Vagina (tissue), 2 donors: ENCODE data around the gene PRIM2. TPM values are rescaled to one million over a fixed set of nuclear protein-coding genes. Genes with fewer than 3 reads are reported as not detected.
"Not testable (repeated sequence)": the region's sequence is repeated elsewhere in the genome, so short reads cannot be mapped to it uniquely, and the experiment has no call there.

Source experiments
- DNase-seq, 2 donors: peaks; one replicate each; pipeline ENCODE4 v3.0.0-alpha.2; 2017; ENCODE audit errors: extremely low spot score in 2 of 2
- H3K27ac ChIP-seq: fragments of 200-600 bp; sonication (generic); one replicate; pipeline ENCODE4 v1.5.1; 2019
- H3K27me3 ChIP-seq: fragments of 200-600 bp; sonication (generic); one replicate; pipeline ENCODE4 v1.5.1; 2019
- H3K36me3 ChIP-seq, 2 donors: fragments of 200-600 bp; sonication (generic); one replicate each; pipeline ENCODE4 v1.5.1; 2017 to 2019
- H3K4me1 ChIP-seq: fragments of 200-600 bp; sonication (generic); one replicate; pipeline ENCODE4 v1.5.1; 2019
- H3K4me3 ChIP-seq, 2 donors: fragments of 200-600 bp; sonication (generic); 1 replicate in 1 of 2; 2 replicates in 1 of 2; pipeline ENCODE4 v1.5.1; 2016 to 2019
- H3K9me3 ChIP-seq: fragments of 200-600 bp; sonication (generic); one replicate; pipeline ENCODE4 v1.5.1; 2019
- CTCF ChIP-seq, 3 experiments: fragments of 450-650 bp in 2 of 3; fragments of 200-600 bp in 1 of 3; sonication (generic) in 1 of 3; IDR thresholded peaks; one replicate each; pipeline ENCODE4 v1.5.1; 2017 to 2019; ENCODE audit warnings: antibody characterized with exemption in 3 of 3, mild to moderate bottlenecking in 2 of 3, moderate library complexity in 2 of 3
- POLR2A ChIP-seq, 2 donors: fragments of 450-650 bp; IDR thresholded peaks; one replicate each; pipeline ENCODE4 v1.6.1; 2017; ENCODE audit warnings: antibody characterized with exemption in 2 of 2, mild to moderate bottlenecking in 2 of 2, moderate library complexity in 2 of 2
- POLR2AphosphoS5 ChIP-seq, 2 donors: sonication (generic); formaldehyde crosslinking; IDR thresholded peaks; one replicate each; pipeline ENCODE4 v1.9.0; 2017; ENCODE audit warnings: antibody characterized with exemption in 2 of 2, mild to moderate bottlenecking in 2 of 2, low read depth in 1 of 2; ENCODE audit not compliant: insufficient read depth in 1 of 2
- intact Hi-C: fragments of 100-400 bp; cut with DNase I; formaldehyde crosslinking; loops from one replicate; pipeline ENCODE4 v1.15.1; 2023
- total RNA-seq: library from RNA; depleted of rRNA; stranded (reverse); fragments of >200 nt; gene quantifications from one replicate; pipeline ENCODE4 v1.2.3, GENCODE V29; 2016

The PRIM2 gene
- total RNA-seq, 1 donor from 2014 or later = 6.9 TPM

- Histone ChIP-seq H3K9me3 (peaks cover 16% of the 10 kb centered on the region), H3K4me1 (no peaks in the 10 kb centered on the region), H3K4me3 (no peak overlapping the region), H3K27ac (no peak overlapping the region), H3K36me3 (peaks cover 3 to 42% of the 10 kb centered on the region in 2 donors), H3K27me3 (no peaks in the 10 kb centered on the region)
- no peak for DNase-seq
- TF ChIP-seq CTCF (IDR thresholded peaks at IDR 0.05) = no peak
- no peak for TF ChIP-seq POLR2AphosphoS5 (IDR thresholded peaks at IDR 0.05; ENCODE audit: insufficient read depth in 1 of 2, low read depth in 1 of 2)
- intact Hi-C loops = no loop called here
Observed at GRCh38 chr6:57328074-57328473, 10.6 kb downstream of the PRIM2 start.

GRCh38 chr6:57329933-57330332, 12.5 kb downstream of the PRIM2 start:
- no peaks in the 10 kb centered on the region for H3K4me1 ChIP-seq
- H3K27ac ChIP-seq = no peak overlapping the region
- H3K36me3 ChIP-seq = peaks cover 3 to 42% of the 10 kb centered on the region in 2 donors
- H3K9me3 ChIP-seq = peaks cover 16% of the 10 kb centered on the region
- no peak overlapping the region for H3K4me3 ChIP-seq
- H3K27me3 ChIP-seq = no peaks in the 10 kb centered on the region
- no peak for DNase-seq
- intact Hi-C loops = no loop called here
- TF ChIP-seq POLR2AphosphoS5 (IDR thresholded peaks at IDR 0.05; ENCODE audit: insufficient read depth in 1 of 2, low read depth in 1 of 2) = no peak
- TF ChIP-seq POLR2A (IDR thresholded peaks at IDR 0.05) = no peak
- no peak for TF ChIP-seq CTCF (IDR thresholded peaks at IDR 0.05)

DNA sequence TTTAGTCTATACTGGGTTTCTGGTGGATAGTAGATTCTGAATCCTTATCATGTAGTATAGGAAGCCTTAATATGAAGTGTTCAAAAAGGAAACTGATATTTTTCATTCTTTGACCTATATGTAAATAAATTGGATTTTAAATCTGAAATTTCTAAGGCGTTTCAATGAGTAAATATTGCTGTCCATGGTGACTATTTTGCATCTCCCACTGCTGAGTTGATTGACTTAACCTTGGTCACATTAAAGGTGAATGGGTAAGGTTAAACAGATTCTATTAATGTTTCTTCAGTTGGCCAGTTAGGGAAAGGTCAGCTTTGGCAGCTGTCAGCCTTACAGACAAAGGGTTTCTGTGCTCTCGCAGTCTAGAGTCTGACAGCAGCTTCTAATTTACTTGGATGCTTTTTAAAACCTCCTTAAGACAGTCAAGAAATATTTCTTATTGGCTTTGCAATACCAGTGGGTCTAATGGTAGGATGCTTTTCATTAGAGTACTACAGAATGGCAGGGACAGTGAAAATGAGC, 24.8 kb downstream of the PRIM2 start:
- no peaks in the 10 kb centered on the region for H3K27me3 ChIP-seq
- TF ChIP-seq POLR2AphosphoS5 (IDR thresholded peaks at IDR 0.05; ENCODE audit: insufficient read depth in 1 of 2, low read depth in 1 of 2) = no peak
- TF ChIP-seq POLR2A (IDR thresholded peaks at IDR 0.05) = no peak
- no peak for TF ChIP-seq CTCF (IDR thresholded peaks at IDR 0.05)
- no peak overlapping the region for H3K27ac ChIP-seq
- no peak for DNase-seq
- no peak overlapping the region for H3K4me3 ChIP-seq
- H3K36me3 ChIP-seq = no peaks in the 10 kb centered on the region
- intact Hi-C loops = no loop called here
- H3K9me3 ChIP-seq = no peaks in the 10 kb centered on the region
- no peaks in the 10 kb centered on the region for H3K4me1 ChIP-seq

GRCh38 chr6:57343342-57343741, 25.9 kb downstream of the PRIM2 start:
- not testable (repeated sequence) for DNase-seq, H3K27ac ChIP-seq

DNA sequence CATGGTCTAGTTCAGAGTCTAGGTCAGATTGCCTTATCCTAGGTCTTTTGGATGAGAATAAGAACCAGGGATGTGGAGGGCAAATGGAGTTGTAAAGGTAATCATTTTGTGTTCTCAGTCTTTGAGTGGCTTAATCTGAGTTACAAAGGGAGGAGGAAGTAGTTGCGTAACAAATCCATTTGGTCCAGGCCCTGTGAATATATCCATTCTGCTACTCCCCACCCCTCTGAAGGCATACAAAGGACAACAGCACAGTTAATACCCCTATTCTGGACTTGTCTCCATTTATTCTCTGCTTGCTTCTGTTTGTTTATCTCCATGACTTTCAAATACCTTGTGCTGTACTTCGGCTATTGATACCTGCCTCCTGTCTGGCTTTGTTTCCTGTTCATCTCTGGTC, 29.3 kb downstream of the PRIM2 start:
- H3K4me1 ChIP-seq, H3K36me3 ChIP-seq, intact Hi-C loops, DNase-seq, H3K9me3 ChIP-seq, H3K27ac ChIP-seq, H3K27me3 ChIP-seq, H3K4me3 ChIP-seq: not testable (repeated sequence)

More at GRCh38 chr6:57343342-57343741, 25.9 kb downstream of the PRIM2 start:
- H3K4me3 ChIP-seq, H3K4me1 ChIP-seq, intact Hi-C loops, H3K36me3 ChIP-seq, H3K27me3 ChIP-seq, H3K9me3 ChIP-seq: not testable (repeated sequence)

DNA sequence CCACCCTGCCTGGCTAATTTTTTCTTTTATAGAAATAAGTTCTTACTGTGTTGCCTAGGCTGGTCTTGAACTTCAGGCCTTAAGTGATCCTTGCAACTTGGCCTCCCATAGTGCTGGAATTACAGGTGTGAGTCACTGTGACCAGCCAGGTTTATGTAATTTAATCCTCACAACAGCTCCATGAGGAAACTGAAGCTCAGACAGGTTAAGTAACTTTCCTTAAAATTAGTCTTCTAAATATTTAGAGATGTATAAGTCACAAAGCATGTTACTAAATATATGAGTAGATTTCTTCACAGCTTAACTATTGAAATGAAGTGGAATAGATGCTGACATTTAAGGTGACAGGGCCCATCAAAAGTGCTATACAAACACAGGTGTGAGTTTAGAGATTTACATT, 30.2 kb downstream of the PRIM2 start:
- H3K9me3 ChIP-seq, intact Hi-C loops, DNase-seq, H3K4me3 ChIP-seq, H3K4me1 ChIP-seq, H3K27ac ChIP-seq, H3K36me3 ChIP-seq, H3K27me3 ChIP-seq: not testable (repeated sequence)

- H3K36me3 ChIP-seq, DNase-seq, H3K4me3 ChIP-seq, H3K9me3 ChIP-seq, H3K4me1 ChIP-seq, H3K27ac ChIP-seq, H3K27me3 ChIP-seq, intact Hi-C loops: not testable (repeated sequence)
Observed at GRCh38 chr6:57350443-57350842, 33.0 kb downstream of the PRIM2 start.

DNA sequence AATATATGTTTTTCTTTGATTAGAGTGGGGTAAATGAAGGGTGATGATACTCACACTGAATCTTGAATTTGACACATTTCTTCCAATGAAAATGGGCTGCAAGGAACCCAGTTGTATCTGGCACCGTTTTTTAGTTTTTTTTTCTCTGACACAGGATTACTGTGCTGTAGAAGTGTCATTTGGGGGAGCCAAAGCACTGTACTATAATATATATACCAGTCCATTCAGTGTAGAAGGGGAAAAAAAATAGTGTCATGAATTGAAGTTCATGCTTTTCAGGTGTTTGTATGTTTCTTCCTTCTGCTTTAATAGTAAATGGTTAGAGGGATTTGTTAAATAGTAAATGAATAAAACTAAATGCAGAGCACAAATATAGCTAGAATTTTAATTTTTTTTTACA, 35.2 kb downstream of the PRIM2 start:
- H3K36me3 ChIP-seq, H3K4me3 ChIP-seq, H3K9me3 ChIP-seq, DNase-seq, intact Hi-C loops, H3K27ac ChIP-seq, H3K27me3 ChIP-seq, H3K4me1 ChIP-seq: not testable (repeated sequence)

- H3K27me3 ChIP-seq, H3K4me3 ChIP-seq, H3K9me3 ChIP-seq, H3K36me3 ChIP-seq, H3K27ac ChIP-seq, DNase-seq, H3K4me1 ChIP-seq, intact Hi-C loops: not testable (repeated sequence)
Observed at GRCh38 chr6:57358319-57358718, 40.9 kb downstream of the PRIM2 start.

GRCh38 chr6:57359766-57360165, 42.3 kb downstream of the PRIM2 start:
- H3K4me3 ChIP-seq, H3K36me3 ChIP-seq, H3K27ac ChIP-seq, DNase-seq, intact Hi-C loops, H3K4me1 ChIP-seq, H3K27me3 ChIP-seq, H3K9me3 ChIP-seq: not testable (repeated sequence)

- H3K36me3 ChIP-seq, H3K4me3 ChIP-seq, H3K27ac ChIP-seq, H3K4me1 ChIP-seq, H3K27me3 ChIP-seq, DNase-seq, intact Hi-C loops, H3K9me3 ChIP-seq: not testable (repeated sequence)
Observed at GRCh38 chr6:57362340-57362739, 44.9 kb downstream of the PRIM2 start.
